ENCODE data around the gene ELL.
A peak's percentile ranks its signal among the peaks of the same experiment; 100 is the strongest.

The ELL gene

GRCh38 chr19:18469069-18469846, 52.6 kb downstream of the ELL start:
- no peak for TF ChIP-seq POLR2A (IDR thresholded peaks at IDR 0.05; ENCODE audit: low read depth, low read length)
- FAIRE-seq (no peak), DNase-seq (ENCODE audit: insufficient read length, low spot score) (peak; percentile 53)

GRCh38 chr19:18468517-18468916, 53.4 kb downstream of the ELL start:
- TF ChIP-seq POLR2A (IDR thresholded peaks at IDR 0.05; ENCODE audit: low read depth, low read length) = no peak
- DNase-seq (ENCODE audit: insufficient read length, low spot score) (peak; percentile 63), FAIRE-seq (no peak)

GRCh38 chr19:18467978-18468377, 53.9 kb downstream of the ELL start:
- DNase-seq (ENCODE audit: insufficient read length, low spot score) (no peak), FAIRE-seq (no peak)
- TF ChIP-seq POLR2A (IDR thresholded peaks at IDR 0.05; ENCODE audit: low read depth, low read length) = no peak

GRCh38 chr19:18466354-18466753, 55.5 kb downstream of the ELL start:
- TF ChIP-seq POLR2A (IDR thresholded peaks at IDR 0.05; ENCODE audit: low read depth, low read length) = no peak

GRCh38 chr19:18465964-18466339, 55.9 kb downstream of the ELL start:
- no peak for TF ChIP-seq POLR2A (IDR thresholded peaks at IDR 0.05; ENCODE audit: low read depth, low read length)
- DNase-seq (ENCODE audit: insufficient read length, low spot score) (no peak), FAIRE-seq (no peak)

More at GRCh38 chr19:18466354-18466753, 55.5 kb downstream of the ELL start:
- FAIRE-seq = no peak
- no peak for DNase-seq (ENCODE audit: insufficient read length, low spot score)

- DNase-seq (ENCODE audit: insufficient read length, low spot score) = no peak
- no peak for FAIRE-seq
- no peak for TF ChIP-seq POLR2A (IDR thresholded peaks at IDR 0.05; ENCODE audit: low read depth, low read length)
These were observed 56.5 kb downstream of the ELL start for GRCh38 chr19:18465214-18465963.

- DNase-seq (ENCODE audit: insufficient read length, low spot score) (peak; percentile 81), FAIRE-seq (peak; percentile 55)
- TF ChIP-seq POLR2A (IDR thresholded peaks at IDR 0.05; ENCODE audit: low read depth, low read length) = no peak
These were observed 57.2 kb downstream of the ELL start for GRCh38 chr19:18464646-18465045.

- DNase-seq (ENCODE audit: insufficient read length, low spot score) (no peak), FAIRE-seq (no peak)
- no peak for TF ChIP-seq POLR2A (IDR thresholded peaks at IDR 0.05; ENCODE audit: low read depth, low read length)
These were observed 60.4 kb downstream of the ELL start for GRCh38 chr19:18461471-18461870.

GRCh38 chr19:18460900-18461299, 61.0 kb downstream of the ELL start:
- FAIRE-seq (no peak), DNase-seq (ENCODE audit: insufficient read length, low spot score) (no peak)
- TF ChIP-seq POLR2A (IDR thresholded peaks at IDR 0.05; ENCODE audit: low read depth, low read length) = no peak

GRCh38 chr19:18457483-18458331, 64.2 kb downstream of the ELL start:
- FAIRE-seq (no peak), DNase-seq (ENCODE audit: insufficient read length, low spot score) (no peak)
- TF ChIP-seq POLR2A (IDR thresholded peaks at IDR 0.05; ENCODE audit: low read depth, low read length) = no peak

- TF ChIP-seq POLR2A (IDR thresholded peaks at IDR 0.05; ENCODE audit: low read depth, low read length) = no peak
- DNase-seq (ENCODE audit: insufficient read length, low spot score) = no peak
- FAIRE-seq = no peak
These were observed 64.9 kb downstream of the ELL start for GRCh38 chr19:18456974-18457373.

GRCh38 chr19:18456279-18456678, 65.6 kb downstream of the ELL start:
- DNase-seq (ENCODE audit: insufficient read length, low spot score) (no peak), FAIRE-seq (no peak)
- TF ChIP-seq POLR2A (IDR thresholded peaks at IDR 0.05; ENCODE audit: low read depth, low read length) = no peak

GRCh38 chr19:18453269-18454024, 68.4 kb downstream of the ELL start:
- FAIRE-seq (no peak), DNase-seq (ENCODE audit: insufficient read length, low spot score) (no peak)
- no peak for TF ChIP-seq POLR2A (IDR thresholded peaks at IDR 0.05; ENCODE audit: low read depth, low read length)

All from H54 (cell line).